Activated CD4-positive, alpha-beta memory T cell treated with anti-CD3 and anti-CD28 coated beads, Interleukin-2, amount 10 ng/mL, durations not matched to agents 7 days and 5 days (primary cell): ENCODE data around the gene NSD1. TPM values are rescaled to one million over a fixed set of nuclear protein-coding genes. Genes with fewer than 3 reads are reported as not detected.

Experiments used
- CTCF ChIA-PET: fragments of 350-600 bp; sonication (Branson Sonifier 250); formaldehyde crosslinking; loops from one replicate; lab custom pipeline; 2021; ENCODE audit warnings: antibody characterized with exemption, inconsistent platforms; lab: Charles Lee
- POLR2A ChIA-PET: fragments of 350-600 bp; sonication (Branson Sonifier 250); formaldehyde crosslinking; loops from one replicate; lab custom pipeline; 2021; ENCODE audit warnings: antibody characterized with exemption; lab: Charles Lee
- DNase-seq: peaks from one replicate; pipeline ENCODE4 v3.0.0-alpha.2; 2020
- H3K27ac Mint-ChIP-seq: one replicate; pipeline ENCODE4 v1.8.0; 2021; ENCODE audit warnings: mild to moderate bottlenecking, mixed read lengths
- H3K27me3 Mint-ChIP-seq: one replicate; pipeline ENCODE4 v1.8.0; 2021; ENCODE audit warnings: mixed read lengths
- H3K36me3 Mint-ChIP-seq: one replicate; pipeline ENCODE4 v1.8.0; 2021; ENCODE audit warnings: low read depth, mixed read lengths
- H3K4me1 Mint-ChIP-seq: one replicate; pipeline ENCODE4 v1.8.0; 2021; ENCODE audit warnings: mixed read lengths
- H3K4me3 Mint-ChIP-seq: one replicate; pipeline ENCODE4 v1.8.0; 2021; ENCODE audit warnings: mild to moderate bottlenecking, mixed read lengths
- H3K9me3 Mint-ChIP-seq: one replicate; pipeline ENCODE4 v1.8.0; 2021; ENCODE audit warnings: mixed read lengths
- total RNA-seq, 2 experiments: library from RNA; stranded (reverse); gene quantifications; one replicate each; pipeline ENCODE4 v1.2.3, GENCODE V29; 2021

The NSD1 gene
- total RNA-seq, 2 experiments from 2014 or later, result 79.9 to 90.5 TPM

- no peak overlapping the region for H3K4me3 Mint-ChIP-seq
- POLR2A ChIA-PET, result no interaction called here
- CTCF ChIA-PET, result interaction anchor here (1.1 kb wide), 1 partner anchor 21 kb away, joined by 4 read pairs; no protein-coding TSS in a partner anchor
- H3K4me1 Mint-ChIP-seq, result no peaks in the 10 kb centered on the region
- H3K27me3 Mint-ChIP-seq, result peaks cover 13% of the 10 kb centered on the region
- H3K27ac Mint-ChIP-seq, result no peak overlapping the region
- no peak for DNase-seq
- H3K36me3 Mint-ChIP-seq, result no peaks in the 10 kb centered on the region
- H3K9me3 Mint-ChIP-seq, result no peaks in the 10 kb centered on the region
Measured at GRCh38 chr5:177093082-177093712, 40.4 kb upstream of the NSD1 start.

- ChIA-PET POLR2A (no interaction called here), CTCF (no interaction called here)
- Mint-ChIP-seq H3K27me3 (peaks cover 7% of the 10 kb centered on the region), H3K9me3 (no peaks in the 10 kb centered on the region), H3K27ac (no peak overlapping the region), H3K4me1 (no peaks in the 10 kb centered on the region), H3K36me3 (no peaks in the 10 kb centered on the region), H3K4me3 (no peak overlapping the region)
- no peak for DNase-seq
Measured at GRCh38 chr5:177093803-177094202, 39.8 kb upstream of the NSD1 start.

GRCh38 chr5:177094224-177095087 lies 39.1 kb upstream of the NSD1 start:
- DNase-seq, result no peak
- Mint-ChIP-seq H3K9me3 (no peaks in the 10 kb centered on the region), H3K27ac (no peak overlapping the region), H3K4me1 (no peaks in the 10 kb centered on the region), H3K4me3 (no peak overlapping the region), H3K36me3 (no peaks in the 10 kb centered on the region), H3K27me3 (peaks cover 4% of the 10 kb centered on the region)
- POLR2A ChIA-PET, result interaction anchor here (1.0 kb wide), 1 partner anchor 10 kb away, joined by 3 read pairs; no protein-coding TSS in a partner anchor
- CTCF ChIA-PET, result no interaction called here

- ChIA-PET CTCF (no interaction called here), POLR2A (interaction anchor here (1.0 kb wide), 1 partner anchor 10 kb away, joined by 3 read pairs; no protein-coding TSS in a partner anchor)
- Mint-ChIP-seq H3K27me3 (peaks cover 1% of the 10 kb centered on the region), H3K4me1 (no peaks in the 10 kb centered on the region), H3K36me3 (no peaks in the 10 kb centered on the region), H3K27ac (no peak overlapping the region), H3K4me3 (no peak overlapping the region), H3K9me3 (no peaks in the 10 kb centered on the region)
- no peak for DNase-seq
Measured at GRCh38 chr5:177095088-177095669, 38.4 kb upstream of the NSD1 start.

- POLR2A ChIA-PET, result no interaction called here
- Mint-ChIP-seq H3K27me3 (peaks cover 3% of the 10 kb centered on the region), H3K4me1 (no peaks in the 10 kb centered on the region), H3K4me3 (no peak overlapping the region), H3K36me3 (no peaks in the 10 kb centered on the region), H3K9me3 (no peaks in the 10 kb centered on the region), H3K27ac (no peak overlapping the region)
- CTCF ChIA-PET, result no interaction called here
- no peak for DNase-seq
Measured at GRCh38 chr5:177096162-177097015, 37.2 kb upstream of the NSD1 start.

GRCh38 chr5:177097016-177097985 lies 36.3 kb upstream of the NSD1 start:
- H3K36me3 Mint-ChIP-seq, result no peaks in the 10 kb centered on the region
- ChIA-PET POLR2A (no interaction called here), CTCF (interaction anchor here (1.2 to 1.4 kb wide), 3 partner anchors 11 to 16 kb away, joined by 3 to 4 read pairs (median 4); no protein-coding TSS in a partner anchor)
- no peaks in the 10 kb centered on the region for H3K4me1 Mint-ChIP-seq
- no peak overlapping the region for H3K27ac Mint-ChIP-seq
- no peak overlapping the region for H3K4me3 Mint-ChIP-seq
- no peaks in the 10 kb centered on the region for H3K9me3 Mint-ChIP-seq
- peaks cover 3% of the 10 kb centered on the region for H3K27me3 Mint-ChIP-seq
- no peak for DNase-seq

- DNase-seq, result no peak
- POLR2A ChIA-PET, result no interaction called here
- Mint-ChIP-seq H3K27me3 (peaks cover 3% of the 10 kb centered on the region), H3K4me3 (no peak overlapping the region), H3K27ac (no peak overlapping the region), H3K9me3 (no peaks in the 10 kb centered on the region), H3K4me1 (no peaks in the 10 kb centered on the region), H3K36me3 (no peaks in the 10 kb centered on the region)
- CTCF ChIA-PET, result interaction anchor here (1.2 to 1.4 kb wide), 3 partner anchors 12 to 16 kb away, joined by 3 to 4 read pairs (median 4); no protein-coding TSS in a partner anchor
Measured at GRCh38 chr5:177098120-177098469, 35.5 kb upstream of the NSD1 start.

GRCh38 chr5:177098470-177099141 lies 35.0 kb upstream of the NSD1 start:
- POLR2A ChIA-PET, result no interaction called here

GRCh38 chr5:177099422-177100093 lies 34.0 kb upstream of the NSD1 start:
- ChIA-PET CTCF (no interaction called here), POLR2A (no interaction called here)
- no peak for DNase-seq
- H3K27ac Mint-ChIP-seq, result no peak overlapping the region
- H3K9me3 Mint-ChIP-seq, result no peaks in the 10 kb centered on the region
- H3K4me3 Mint-ChIP-seq, result no peak overlapping the region
- H3K36me3 Mint-ChIP-seq, result no peaks in the 10 kb centered on the region
- H3K4me1 Mint-ChIP-seq, result no peaks in the 10 kb centered on the region
- H3K27me3 Mint-ChIP-seq, result peaks cover 9% of the 10 kb centered on the region

More at GRCh38 chr5:177098470-177099141, 35.0 kb upstream of the NSD1 start:
- no peaks in the 10 kb centered on the region for H3K4me1 Mint-ChIP-seq
- CTCF ChIA-PET, result interaction anchor here (1.2 to 1.4 kb wide), 3 partner anchors 13 to 15 kb away, joined by 3 to 4 read pairs (median 4); no protein-coding TSS in a partner anchor
- H3K4me3 Mint-ChIP-seq, result no peak overlapping the region
- peaks cover 5% of the 10 kb centered on the region for H3K27me3 Mint-ChIP-seq
- no peak for DNase-seq
- H3K27ac Mint-ChIP-seq, result no peak overlapping the region
- H3K9me3 Mint-ChIP-seq, result no peaks in the 10 kb centered on the region
- H3K36me3 Mint-ChIP-seq, result no peaks in the 10 kb centered on the region

GRCh38 chr5:177100714-177101121 lies 32.9 kb upstream of the NSD1 start:
- H3K27ac Mint-ChIP-seq, result no peak overlapping the region
- peaks cover 9% of the 10 kb centered on the region for H3K27me3 Mint-ChIP-seq
- H3K4me3 Mint-ChIP-seq, result no peak overlapping the region
- H3K36me3 Mint-ChIP-seq, result no peaks in the 10 kb centered on the region
- ChIA-PET POLR2A (no interaction called here), CTCF (no interaction called here)
- H3K9me3 Mint-ChIP-seq, result no peaks in the 10 kb centered on the region
- H3K4me1 Mint-ChIP-seq, result no peaks in the 10 kb centered on the region
- no peak for DNase-seq
